SK-MEL-5 (cell line): Measurements from ENCODE around the gene TCF12. TPM values are rescaled to one million over a fixed set of nuclear protein-coding genes. Genes with fewer than 3 reads are reported as not detected.

Experiments used
- DNase-seq: peaks from one replicate; pipeline ENCODE4 v3.0.0-alpha.2; 2016; ENCODE audit warnings: low read depth, low spot score
- in situ Hi-C: cut with HindIII; loops from 2 replicates; pipeline ENCODE4 v1.10.0; 2016; ENCODE audit warnings: low sequenced_read_pairs, high pct_unique_total_duplicates, low pct_unique_long_range_greater_than_20kb
- total RNA-seq: library from RNA; depleted of rRNA; stranded (reverse); fragments of >200 nt; shearing (Covaris generic); gene quantifications from 2 replicates; pipeline ENCODE4 v1.2.3, GENCODE V29; 2014

TCF12 gene
- total RNA-seq, 1 experiment from 2014 or later: 90.2 TPM

DNA sequence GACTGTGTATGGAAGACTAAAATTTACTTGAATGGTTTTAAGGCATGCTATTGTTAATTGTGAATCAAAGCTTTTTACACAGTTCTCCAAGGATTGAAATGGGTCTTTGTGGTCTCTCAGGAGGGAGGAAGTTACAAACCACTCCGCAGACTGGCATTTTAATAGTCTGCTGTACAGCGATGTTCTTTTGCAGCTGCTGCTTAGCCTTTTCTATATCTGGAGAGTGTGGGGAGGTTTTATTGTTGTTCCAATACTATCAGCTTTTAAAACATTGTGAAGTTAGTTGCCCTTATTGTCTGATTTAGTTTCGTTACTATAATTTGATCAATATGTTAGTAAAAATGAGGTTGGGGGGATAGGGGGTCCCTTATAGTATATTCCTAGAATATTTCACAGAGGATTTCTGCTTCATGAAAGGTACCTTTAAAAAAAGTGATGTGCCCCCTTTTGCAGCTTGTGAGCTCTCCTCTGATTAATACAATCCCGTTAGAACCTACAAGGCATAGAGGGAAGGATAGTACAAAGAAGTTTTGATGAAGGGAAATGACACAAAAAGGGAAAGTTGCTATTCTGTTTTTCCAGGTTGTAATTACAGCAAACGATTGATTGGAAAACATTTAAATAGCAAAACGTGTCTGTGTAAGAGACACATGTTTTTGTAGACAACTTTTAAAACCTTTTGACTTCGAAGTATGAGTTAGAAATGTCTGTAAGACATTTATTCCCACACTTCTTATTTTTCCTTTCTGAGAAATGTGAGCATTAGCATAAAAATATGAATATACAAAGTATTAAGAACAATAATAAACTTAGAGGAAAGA, 299.5 kb downstream of the TCF12 start:
- in situ Hi-C loops: no loop called here
- peak; percentile 92 for DNase-seq

- DNase-seq: peak; percentile 63
- in situ Hi-C loops: no loop called here
Observed at GRCh38 chr15:57218826-57219576, 300.6 kb downstream of the TCF12 start.

DNA sequence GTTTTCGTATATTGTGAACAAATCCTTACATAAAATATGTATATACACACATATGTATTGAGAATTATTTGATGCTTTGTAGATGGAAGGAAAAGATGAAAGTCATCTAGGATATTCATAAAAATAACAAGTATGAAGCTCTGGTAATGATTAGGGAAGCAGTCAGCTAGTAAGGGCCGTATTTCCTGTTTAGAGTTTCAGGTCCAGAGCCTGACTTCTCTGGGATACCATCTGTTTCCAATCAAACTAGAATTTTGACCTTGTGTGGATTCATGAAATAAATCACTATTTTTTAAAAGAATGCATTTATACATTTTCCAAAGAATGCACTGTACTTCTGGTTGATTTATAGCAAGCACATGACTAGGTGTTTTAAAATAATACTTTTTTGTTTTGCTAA, 301.8 kb downstream of the TCF12 start:
- peak; percentile 80 for DNase-seq
- in situ Hi-C loops: no loop called here

GRCh38 chr15:57221134-57221533, 302.7 kb downstream of the TCF12 start:
- in situ Hi-C loops: no loop called here

GRCh38 chr15:57223345-57223744, 304.9 kb downstream of the TCF12 start:
- DNase-seq: no peak
- in situ Hi-C loops: no loop called here

More at GRCh38 chr15:57221134-57221533, 302.7 kb downstream of the TCF12 start:
- DNase-seq: no peak

DNA sequence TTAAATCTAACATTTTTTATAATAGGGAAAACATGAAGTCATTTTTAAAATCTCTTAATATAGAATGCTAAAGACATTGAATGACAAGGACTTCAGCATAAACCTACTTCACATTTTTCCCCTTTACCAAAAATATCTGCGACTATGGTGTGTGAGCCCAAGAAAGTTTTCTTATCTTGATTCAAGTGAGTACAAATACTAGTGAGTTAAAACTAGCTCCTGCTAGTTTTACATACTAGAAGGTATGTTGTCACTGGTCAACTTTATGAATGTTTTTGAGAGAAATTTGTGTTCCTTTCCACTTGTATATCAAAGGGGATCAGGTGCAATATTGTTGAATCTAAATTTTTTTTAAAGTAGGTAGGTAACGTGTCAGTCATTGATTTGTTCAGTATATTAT, 305.4 kb downstream of the TCF12 start:
- in situ Hi-C loops: no loop called here
- DNase-seq: no peak

- no peak for DNase-seq
- in situ Hi-C loops: no loop called here
Observed at GRCh38 chr15:57224664-57225063, 306.2 kb downstream of the TCF12 start.

GRCh38 chr15:57227166-57227565, 308.7 kb downstream of the TCF12 start:
- no peak for DNase-seq
- in situ Hi-C loops: no loop called here

- DNase-seq: no peak
- in situ Hi-C loops: no loop called here
Observed at GRCh38 chr15:57227899-57228298, 309.5 kb downstream of the TCF12 start.

GRCh38 chr15:57228395-57228794, 310.0 kb downstream of the TCF12 start:
- in situ Hi-C loops: no loop called here
- no peak for DNase-seq

GRCh38 chr15:57229051-57229450, 310.6 kb downstream of the TCF12 start:
- no peak for DNase-seq
- in situ Hi-C loops: no loop called here

DNA sequence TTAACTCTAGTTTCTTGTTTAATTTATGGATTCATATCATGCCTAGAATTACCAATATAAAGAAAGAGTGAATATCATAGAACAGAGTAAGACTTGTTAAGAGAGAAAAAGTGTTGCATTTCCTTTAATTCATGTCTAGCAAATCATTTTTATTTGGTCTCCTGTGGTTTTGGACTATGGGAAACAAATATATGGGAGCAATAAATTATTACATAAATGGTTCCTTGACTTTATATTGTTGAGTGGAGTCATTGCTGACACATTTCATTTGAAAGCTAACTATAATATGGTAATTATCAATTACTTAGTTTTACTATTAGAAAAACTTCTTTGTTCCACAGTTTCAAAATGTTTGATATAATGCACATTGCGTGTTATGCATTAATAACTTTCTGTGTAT, 313.1 kb downstream of the TCF12 start:
- no peak for DNase-seq
- in situ Hi-C loops: no loop called here

- in situ Hi-C loops: no loop called here
- DNase-seq: no peak
Observed at GRCh38 chr15:57234156-57234555, 315.7 kb downstream of the TCF12 start.

GRCh38 chr15:57235186-57235585, 316.7 kb downstream of the TCF12 start:
- DNase-seq: no peak
- in situ Hi-C loops: no loop called here

DNA sequence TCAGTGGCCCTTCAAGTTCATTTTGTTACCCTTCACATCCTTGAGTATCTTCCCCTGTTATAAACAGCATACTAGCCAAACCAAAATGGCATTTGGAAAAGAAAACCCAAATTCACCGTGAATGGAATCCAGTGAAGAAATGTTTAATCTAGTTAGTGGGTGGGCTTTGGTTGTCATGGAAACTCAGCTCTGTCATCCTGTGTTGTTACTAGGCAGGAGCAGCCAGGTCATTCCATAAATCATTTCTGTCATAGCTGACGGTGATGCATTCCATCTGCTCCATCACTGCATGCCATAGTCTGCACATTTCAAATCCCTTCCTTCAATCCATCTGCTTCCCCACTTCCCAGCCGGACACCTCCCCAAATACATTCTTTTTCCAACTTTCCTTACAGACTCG, 317.4 kb downstream of the TCF12 start:
- in situ Hi-C loops: no loop called here
- DNase-seq: no peak

GRCh38 chr15:57236561-57237300, 318.3 kb downstream of the TCF12 start:
- in situ Hi-C loops: no loop called here
- no peak for DNase-seq

DNA sequence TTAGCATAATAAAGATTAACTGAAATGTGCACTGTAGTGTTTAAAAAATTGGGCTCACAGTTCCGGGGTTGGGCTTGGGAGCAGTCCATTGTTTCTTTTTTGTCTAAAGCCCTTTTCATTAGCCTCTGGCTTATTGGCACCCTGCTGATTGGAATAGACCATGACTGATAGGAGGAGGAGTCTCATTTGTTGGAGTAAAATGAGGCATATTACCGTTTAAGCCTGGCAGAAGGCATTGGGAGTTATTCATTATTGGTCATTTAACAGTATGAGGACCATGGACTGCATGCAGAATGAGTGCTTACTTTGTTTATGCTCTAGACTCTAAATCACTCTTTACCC, 318.8 kb downstream of the TCF12 start:
- peak; percentile 30 for DNase-seq
- in situ Hi-C loops: no loop called here

DNA sequence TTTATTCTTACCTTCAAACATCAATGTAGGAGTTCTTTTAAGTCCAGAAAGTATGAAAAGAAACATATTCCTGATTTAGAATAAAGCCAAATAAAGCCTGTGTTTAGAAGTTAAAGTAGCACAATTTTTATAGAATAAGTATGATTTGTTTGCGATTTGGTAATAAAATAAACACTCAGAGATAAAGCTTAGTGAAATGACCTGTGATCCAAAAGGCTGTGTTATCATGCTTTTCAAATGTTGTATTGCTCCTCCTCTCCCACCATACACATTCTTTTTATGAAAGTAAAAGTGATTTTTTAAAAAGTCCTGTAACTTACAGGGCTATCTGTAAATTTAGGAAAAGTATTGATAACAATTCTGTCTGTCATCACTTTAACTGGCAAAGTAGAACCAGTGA, 319.2 kb downstream of the TCF12 start:
- no peak for DNase-seq
- in situ Hi-C loops: no loop called here
